Left kidney (tissue), 2 donors: ENCODE measurements around the gene ERICH6B. TPM values are rescaled to one million over a fixed set of nuclear protein-coding genes. Genes with fewer than 3 reads are reported as not detected.

Experiments
- DNase-seq: peaks from one replicate; pipeline ENCODE4 v3.0.0-alpha.2; 2013
- polyA plus RNA-seq: library from polyadenylated mRNA; unstranded; fragments of 120-200 nt; gene quantifications from one replicate; pipeline ENCODE4 v1.2.1, GENCODE V29; 2013; ENCODE audit not compliant: insufficient read length

The ERICH6B gene
- polyA plus RNA-seq, 1 donor = 4.0 TPM

- DNase-seq = no peak
These were observed 118.6 kb downstream of the ERICH6B start for GRCh38 chr13:45496942-45497341.

GRCh38 chr13:45492538-45492937 lies 123.0 kb downstream of the ERICH6B start:
- no peak for DNase-seq

Other genes with a start within 250 kb of the ERICH6B start
- 33.9 TPM for gene SLC25A30, start 197.4 kb downstream of the ERICH6B start, polyA plus RNA-seq
- gene COG3, start 150.8 kb downstream of the ERICH6B start, polyA plus RNA-seq = 39.5 TPM
- gene CBY2, start 86.6 kb upstream of the ERICH6B start, polyA plus RNA-seq = 0.58 TPM
- gene SIAH3, start 236.0 kb upstream of the ERICH6B start, polyA plus RNA-seq = 1.2 TPM